Panc1 (cell line): ENCODE measurements around the gene ABTB2. TPM values are rescaled to one million over a fixed set of nuclear protein-coding genes. Genes with fewer than 3 reads are reported as not detected.
"Not testable (repeated sequence)": the region's sequence is repeated elsewhere in the genome, so short reads cannot be mapped to it uniquely, and the experiment has no call there.

Experiments used
- ATAC-seq: fragments of 200-7000 bp; cut with Tn5 transposase; 2 replicates; pipeline ENCODE4 v1.9.1; 2020; ENCODE audit warnings: mild to moderate bottlenecking, moderate library complexity
- BruUV-seq: library from RNA; stranded (reverse); fragments of 400-500 nt; replicated peaks from 2 replicates; lab custom pipeline; 2021; lab: Mats Ljungman, UMichigan
- CTCF ChIA-PET: fragments of 300-600 bp; sonication (Branson Sonifier 250); formaldehyde crosslinking; loops from one replicate; lab custom pipeline; 2022; ENCODE audit warnings: antibody characterized with exemption; lab: Charles Lee
- POLR2A ChIA-PET: fragments of 300-600 bp; sonication (Branson Sonifier 250); formaldehyde crosslinking; loops from one replicate; lab custom pipeline; 2022; ENCODE audit warnings: antibody characterized with exemption; lab: Charles Lee
- DNase-seq: peaks from one replicate; pipeline ENCODE4 v3.0.0-alpha.2; 2010; ENCODE audit warnings: low read depth, low spot score
- H3K27ac ChIP-seq: 2 replicates; pipeline ENCODE4 v1.5.1; 2011; ENCODE audit warnings: mild to moderate bottlenecking, low read length, inconsistent platforms
- H3K27me3 ChIP-seq: fragments of 200-500 bp; sonication (Bioruptor generic); 2 replicates; pipeline ENCODE4 v1.6.0; 2014; ENCODE audit warnings: low read length, inconsistent platforms; ENCODE audit not compliant: control insufficient read depth, insufficient read depth
- H3K36me3 ChIP-seq: fragments of 200-500 bp; sonication (Bioruptor generic); 2 replicates; pipeline ENCODE4 v1.5.1; 2014; ENCODE audit warnings: inconsistent platforms, mild to moderate bottlenecking, low read length, moderate library complexity; ENCODE audit not compliant: control insufficient read depth, insufficient read depth
- H3K4me1 ChIP-seq: 2 replicates; pipeline ENCODE4 v1.5.1; 2011; ENCODE audit warnings: inconsistent platforms, mild to moderate bottlenecking, low read length, moderate library complexity; ENCODE audit not compliant: control insufficient read depth, insufficient read depth
- H3K4me3 ChIP-seq, 2 experiments: 2 replicates each; pipeline ENCODE4 v1.5.1; 2011 to 2012; ENCODE audit warnings: low read depth in 2 of 2, low read length in 2 of 2, mild to moderate bottlenecking in 2 of 2, inconsistent platforms in 1 of 2, moderate library complexity in 1 of 2
- H3K9me3 ChIP-seq: fragments of 200-500 bp; sonication (Bioruptor generic); 2 replicates; pipeline ENCODE4 v1.5.1; 2014; ENCODE audit warnings: low read depth, mild to moderate bottlenecking, inconsistent platforms, low read length, moderate library complexity; ENCODE audit not compliant: control insufficient read depth, insufficient read depth
- POLR2AphosphoS5 ChIP-seq: IDR thresholded peaks from 2 replicates; pipeline ENCODE4 v1.6.1; 2012; ENCODE audit warnings: mild to moderate bottlenecking, low read depth, low read length, moderate library complexity
- SIN3A ChIP-seq: IDR thresholded peaks from 2 replicates; pipeline ENCODE4 v1.6.1; 2012; ENCODE audit warnings: low read depth, mild to moderate bottlenecking, low read length, moderate library complexity, borderline replicate concordance; ENCODE audit not compliant: insufficient read depth
- TCF7L2 ChIP-seq: IDR thresholded peaks from 2 replicates; pipeline ENCODE4 v1.6.1; 2011; ENCODE audit warnings: mild to moderate bottlenecking, low read depth, low read length, inconsistent platforms
- in situ Hi-C: cut with HindIII; loops from 2 replicates; pipeline ENCODE4 v1.10.0; 2016; ENCODE audit warnings: low sequenced_read_pairs, low pct_unique_long_range_greater_than_20kb
- intact Hi-C: fragments of 100-400 bp; cut with micrococcal nuclease; formaldehyde crosslinking; loops from one replicate; pipeline ENCODE4 v1.10.0; 2022; ENCODE audit not compliant: unreplicated experiment
- total RNA-seq: library from RNA; stranded (reverse); gene quantifications from one replicate; pipeline ENCODE4 v1.2.1, GENCODE V29; 2021; ENCODE audit not compliant: unreplicated experiment
- TF ChIP-seq, protein P1 (sequence below), 2 experiments: IDR thresholded peaks; 2 replicates each; pipeline ENCODE4 v1.6.1; 2011 to 2012; ENCODE audit warnings: low read depth in 2 of 2, control low read depth in 1 of 2, low read length in 1 of 2, mild to moderate bottlenecking in 1 of 2, moderate library complexity in 1 of 2; ENCODE audit not compliant: insufficient read depth in 1 of 2
- TF ChIP-seq, protein P2 (sequence below): fragments of 450-650 bp; IDR thresholded peaks from 2 replicates; pipeline ENCODE4 v1.5.1; 2017; ENCODE audit warnings: mild to moderate bottlenecking

ABTB2 gene
- total RNA-seq, 1 experiment from 2014 or later = 22.7 TPM

DNA sequence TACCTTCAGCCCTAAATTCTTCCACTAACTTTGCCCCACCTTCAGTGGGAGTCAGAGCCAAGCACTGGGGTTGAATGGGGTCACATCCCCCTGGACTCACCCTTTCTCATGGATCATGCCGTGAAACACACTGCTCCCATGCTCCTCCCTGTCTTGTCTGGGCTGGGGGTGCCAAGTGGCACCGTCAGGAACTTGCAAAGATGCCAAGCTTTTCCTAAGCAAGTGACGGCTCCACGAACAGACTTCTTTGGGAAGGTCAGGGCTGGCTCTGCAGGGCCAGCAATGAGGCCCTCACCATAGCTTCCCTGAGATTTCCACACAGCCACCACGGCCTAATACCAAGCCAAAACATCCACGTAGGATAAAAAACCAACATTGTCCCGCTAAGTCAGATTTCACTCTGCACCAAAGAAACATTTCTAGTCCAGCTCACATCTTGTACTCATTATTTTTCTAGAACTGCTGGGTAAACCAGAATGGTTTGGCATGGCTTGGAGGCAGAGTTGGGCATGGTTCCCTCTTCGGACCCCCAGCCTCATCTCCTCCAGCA lies 175.9 kb downstream of the ABTB2 start:
- ChIA-PET POLR2A (no interaction called here), CTCF (interaction anchor here (0.6 kb wide), 1 partner anchor 32 kb away, joined by 3 read pairs; no protein-coding TSS in a partner anchor)
- no peak overlapping the region for H3K27ac ChIP-seq
- no peak for DNase-seq
- ATAC-seq = no peak
- BruUV-seq = no TSS peak
- TF ChIP-seq, protein P1, sequence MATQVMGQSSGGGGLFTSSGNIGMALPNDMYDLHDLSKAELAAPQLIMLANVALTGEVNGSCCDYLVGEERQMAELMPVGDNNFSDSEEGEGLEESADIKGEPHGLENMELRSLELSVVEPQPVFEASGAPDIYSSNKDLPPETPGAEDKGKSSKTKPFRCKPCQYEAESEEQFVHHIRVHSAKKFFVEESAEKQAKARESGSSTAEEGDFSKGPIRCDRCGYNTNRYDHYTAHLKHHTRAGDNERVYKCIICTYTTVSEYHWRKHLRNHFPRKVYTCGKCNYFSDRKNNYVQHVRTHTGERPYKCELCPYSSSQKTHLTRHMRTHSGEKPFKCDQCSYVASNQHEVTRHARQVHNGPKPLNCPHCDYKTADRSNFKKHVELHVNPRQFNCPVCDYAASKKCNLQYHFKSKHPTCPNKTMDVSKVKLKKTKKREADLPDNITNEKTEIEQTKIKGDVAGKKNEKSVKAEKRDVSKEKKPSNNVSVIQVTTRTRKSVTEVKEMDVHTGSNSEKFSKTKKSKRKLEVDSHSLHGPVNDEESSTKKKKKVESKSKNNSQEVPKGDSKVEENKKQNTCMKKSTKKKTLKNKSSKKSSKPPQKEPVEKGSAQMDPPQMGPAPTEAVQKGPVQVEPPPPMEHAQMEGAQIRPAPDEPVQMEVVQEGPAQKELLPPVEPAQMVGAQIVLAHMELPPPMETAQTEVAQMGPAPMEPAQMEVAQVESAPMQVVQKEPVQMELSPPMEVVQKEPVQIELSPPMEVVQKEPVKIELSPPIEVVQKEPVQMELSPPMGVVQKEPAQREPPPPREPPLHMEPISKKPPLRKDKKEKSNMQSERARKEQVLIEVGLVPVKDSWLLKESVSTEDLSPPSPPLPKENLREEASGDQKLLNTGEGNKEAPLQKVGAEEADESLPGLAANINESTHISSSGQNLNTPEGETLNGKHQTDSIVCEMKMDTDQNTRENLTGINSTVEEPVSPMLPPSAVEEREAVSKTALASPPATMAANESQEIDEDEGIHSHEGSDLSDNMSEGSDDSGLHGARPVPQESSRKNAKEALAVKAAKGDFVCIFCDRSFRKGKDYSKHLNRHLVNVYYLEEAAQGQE (IDR thresholded peaks at IDR 0.05; ENCODE audit: insufficient read depth in 1 of 2, low read depth in 2 of 2, low read length in 1 of 2) = no peak
- TF ChIP-seq, protein P2, sequence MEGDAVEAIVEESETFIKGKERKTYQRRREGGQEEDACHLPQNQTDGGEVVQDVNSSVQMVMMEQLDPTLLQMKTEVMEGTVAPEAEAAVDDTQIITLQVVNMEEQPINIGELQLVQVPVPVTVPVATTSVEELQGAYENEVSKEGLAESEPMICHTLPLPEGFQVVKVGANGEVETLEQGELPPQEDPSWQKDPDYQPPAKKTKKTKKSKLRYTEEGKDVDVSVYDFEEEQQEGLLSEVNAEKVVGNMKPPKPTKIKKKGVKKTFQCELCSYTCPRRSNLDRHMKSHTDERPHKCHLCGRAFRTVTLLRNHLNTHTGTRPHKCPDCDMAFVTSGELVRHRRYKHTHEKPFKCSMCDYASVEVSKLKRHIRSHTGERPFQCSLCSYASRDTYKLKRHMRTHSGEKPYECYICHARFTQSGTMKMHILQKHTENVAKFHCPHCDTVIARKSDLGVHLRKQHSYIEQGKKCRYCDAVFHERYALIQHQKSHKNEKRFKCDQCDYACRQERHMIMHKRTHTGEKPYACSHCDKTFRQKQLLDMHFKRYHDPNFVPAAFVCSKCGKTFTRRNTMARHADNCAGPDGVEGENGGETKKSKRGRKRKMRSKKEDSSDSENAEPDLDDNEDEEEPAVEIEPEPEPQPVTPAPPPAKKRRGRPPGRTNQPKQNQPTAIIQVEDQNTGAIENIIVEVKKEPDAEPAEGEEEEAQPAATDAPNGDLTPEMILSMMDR = no peak
- TF ChIP-seq POLR2AphosphoS5 = no peak
- TF ChIP-seq SIN3A = no peak
- TF ChIP-seq TCF7L2 = no peak
- intact Hi-C loops (no loop called here), in situ Hi-C loops (no loop called here)
- no peak overlapping the region for H3K4me3 ChIP-seq
- no peaks in the 10 kb centered on the region for H3K27me3 ChIP-seq
- peaks cover 11% of the 10 kb centered on the region for H3K4me1 ChIP-seq
- no peaks in the 10 kb centered on the region for H3K9me3 ChIP-seq
- H3K36me3 ChIP-seq = no peaks in the 10 kb centered on the region

DNA sequence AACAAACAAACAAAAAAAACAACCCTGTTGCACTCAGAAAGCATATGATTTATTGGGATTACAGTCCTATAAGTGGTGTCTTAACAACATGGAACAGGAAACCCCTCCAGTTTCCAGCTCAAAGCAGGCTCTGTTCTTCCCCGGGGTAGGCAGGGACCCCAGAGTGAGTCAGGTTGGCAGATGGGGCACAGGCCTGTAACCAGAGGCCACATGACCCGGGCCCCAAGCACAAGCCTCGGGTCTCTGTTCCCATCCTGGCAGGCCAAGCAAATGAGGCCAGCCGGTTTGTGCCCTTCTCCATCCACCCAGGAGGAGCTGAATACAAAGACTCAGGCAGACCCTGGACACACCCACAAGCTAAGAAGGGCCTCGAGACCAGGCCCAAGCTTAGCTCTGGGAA lies 176.6 kb downstream of the ABTB2 start:
- Histone ChIP-seq H3K36me3 (no peaks in the 10 kb centered on the region), H3K9me3 (no peaks in the 10 kb centered on the region), H3K27ac (no peak overlapping the region), H3K4me3 (no peak overlapping the region), H3K4me1 (peaks cover 13% of the 10 kb centered on the region), H3K27me3 (no peaks in the 10 kb centered on the region)
- DNase-seq (no peak), ATAC-seq (no peak)
- TF ChIP-seq TCF7L2 = no peak
- TF ChIP-seq, protein P1 (IDR thresholded peaks at IDR 0.05; ENCODE audit: insufficient read depth in 1 of 2, low read depth in 2 of 2, low read length in 1 of 2) = no peak
- TF ChIP-seq, protein P2 = no peak
- no peak for TF ChIP-seq SIN3A
- no peak for TF ChIP-seq POLR2AphosphoS5
- BruUV-seq = no TSS peak
- intact Hi-C loops = no loop called here
- CTCF ChIA-PET = no interaction called here
- in situ Hi-C loops = no loop called here
- POLR2A ChIA-PET = no interaction called here

DNA sequence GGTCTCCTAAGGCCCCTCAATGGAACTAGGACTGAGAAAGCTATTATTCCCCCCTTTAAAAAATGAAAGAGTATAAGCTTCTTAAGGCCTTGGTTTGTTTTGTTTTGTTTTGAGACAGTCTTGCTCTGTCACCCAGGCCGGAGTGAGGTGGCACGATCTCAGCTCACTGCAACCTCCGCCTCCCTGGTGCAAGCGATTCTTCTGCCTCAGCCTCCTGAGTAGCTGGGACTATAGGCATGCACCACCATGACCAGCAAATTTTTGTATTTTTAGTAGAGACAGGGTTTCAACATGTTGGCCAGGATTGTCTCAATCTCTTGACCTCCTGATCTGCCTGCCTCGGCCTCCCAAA lies 177.0 kb downstream of the ABTB2 start:
- DNase-seq, POLR2A ChIA-PET, H3K36me3 ChIP-seq, H3K27ac ChIP-seq, CTCF ChIA-PET, H3K9me3 ChIP-seq, H3K4me3 ChIP-seq, BruUV-seq, ATAC-seq, intact Hi-C loops, in situ Hi-C loops, H3K27me3 ChIP-seq: not testable (repeated sequence)
- peaks cover 13% of the 10 kb centered on the region for H3K4me1 ChIP-seq
